ENCODE results near the gene NAB2.

GRCh38 chr12:57141249-57141648 lies 52.3 kb downstream of the NAB2 start:
- no peak for TF ChIP-seq MAX (IDR thresholded peaks at IDR 0.05; ENCODE audit: low read depth, low read length)
- no peak for TF ChIP-seq POLR2A (IDR thresholded peaks at IDR 0.05; ENCODE audit: extremely low read depth, insufficient read length)
- no peak for TF ChIP-seq CTCF (IDR thresholded peaks at IDR 0.05; ENCODE audit: low read depth, low read length)
- no peak for TF ChIP-seq MYC (IDR thresholded peaks at IDR 0.05; ENCODE audit: low read depth, low read length)
